Left colon (tissue), 2 donors: Measurements from ENCODE around the gene TNFRSF13B. TPM values are rescaled to one million over a fixed set of nuclear protein-coding genes. Genes with fewer than 3 reads are reported as not detected.
A peak's percentile ranks its signal among the peaks of the same experiment; 100 is the strongest.
"Not testable (repeated sequence)": the region's sequence is repeated elsewhere in the genome, so short reads cannot be mapped to it uniquely, and the experiment has no call there.

ENCODE experiments used
- ATAC-seq: fragments of 200-7000 bp; cut with Tn5 transposase; one replicate; pipeline ENCODE4 v1.9.1; 2020; ENCODE audit warnings: mild to moderate bottlenecking, moderate library complexity
- DNase-seq, 2 donors: peaks; one replicate each; pipeline ENCODE4 v3.0.0-alpha.2; 2020
- intact Hi-C, 2 donors: fragments of 100-400 bp; cut with DNase I in 1 of 2; cut with micrococcal nuclease in 1 of 2; formaldehyde crosslinking; loops; one replicate each; pipeline versions ENCODE4 v1.11.2 to v1.14.0; 2022; cut with DNase I, micrococcal nuclease
- total RNA-seq, 2 donors: library from RNA; stranded (reverse); fragmentation: NEBNext Ultra II Directional; extraction: Animal tissue kit (Norgen Biotek cat#: 25700); gene quantifications; one replicate each; pipeline ENCODE4 v1.2.1, GENCODE V29; 2021
- donor health status: DM: no; HTN: no; CAD: no.
- donor health status: DM: yes; HTN: yes; CAD: no.

TNFRSF13B gene
- total RNA-seq, 2 donors from 2014 or later, result 0.79 to 1.4 TPM

GRCh38 chr17:17008621-17009397 lies 36.9 kb upstream of the TNFRSF13B start:
- peak in 1 of 2 donors; percentile 5 for DNase-seq
- intact Hi-C loops, result loop anchor here in 1 of 2 donors (10.0 kb wide), 1 partner anchor 116 kb away; no protein-coding TSS in a partner anchor
- ATAC-seq, result not testable (repeated sequence)

DNA sequence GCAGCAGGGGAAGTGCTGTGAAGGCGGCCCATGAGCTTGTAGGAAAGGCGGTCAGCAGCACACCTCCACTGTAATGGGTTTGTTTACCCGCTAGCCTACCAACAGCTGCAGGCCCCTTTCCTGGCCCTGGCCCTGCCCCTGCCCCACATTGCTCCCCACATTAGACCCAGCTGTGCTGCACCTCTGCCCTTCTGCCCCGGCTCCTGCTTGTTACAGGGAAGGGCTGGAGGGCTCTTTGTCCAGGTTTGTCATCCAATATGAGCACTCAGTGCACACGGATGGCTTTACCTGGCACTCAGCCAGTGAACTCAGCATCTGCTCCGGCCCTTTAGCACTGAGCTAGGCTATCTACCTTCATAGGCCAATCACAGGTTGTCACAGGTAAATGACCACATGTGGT lies 36.0 kb upstream of the TNFRSF13B start:
- DNase-seq, result peak in 1 of 2 donors; percentile 4
- intact Hi-C loops, result loop anchor here in 1 of 2 donors (10.0 kb wide), 1 partner anchor 117 kb away; no protein-coding TSS in a partner anchor

GRCh38 chr17:17004997-17005614 lies 33.2 kb upstream of the TNFRSF13B start:
- intact Hi-C loops, result loop anchor here in 1 of 2 donors (10.0 kb wide), 1 partner anchor 120 kb away; no protein-coding TSS in a partner anchor
- not testable (repeated sequence) for ATAC-seq
- peak in 1 of 2 donors; percentile 17 for DNase-seq

More for the DNA sequence above, 36.0 kb upstream of the TNFRSF13B start:
- ATAC-seq, result not testable (repeated sequence)

- DNase-seq (no peak), ATAC-seq (no peak)
- intact Hi-C loops, result loop anchor here in 1 of 2 donors (10.0 kb wide), 1 partner anchor 120 kb away; no protein-coding TSS in a partner anchor
These were observed 32.5 kb upstream of the TNFRSF13B start for GRCh38 chr17:17004251-17004996.

- not testable (repeated sequence) for ATAC-seq
- peak in 1 of 2 donors; percentile 21 for DNase-seq
- intact Hi-C loops, result loop anchor here in 1 of 2 donors (10.0 kb wide), 1 partner anchor 122 kb away; no protein-coding TSS in a partner anchor
These were observed 31.1 kb upstream of the TNFRSF13B start for GRCh38 chr17:17002731-17003715.

DNA sequence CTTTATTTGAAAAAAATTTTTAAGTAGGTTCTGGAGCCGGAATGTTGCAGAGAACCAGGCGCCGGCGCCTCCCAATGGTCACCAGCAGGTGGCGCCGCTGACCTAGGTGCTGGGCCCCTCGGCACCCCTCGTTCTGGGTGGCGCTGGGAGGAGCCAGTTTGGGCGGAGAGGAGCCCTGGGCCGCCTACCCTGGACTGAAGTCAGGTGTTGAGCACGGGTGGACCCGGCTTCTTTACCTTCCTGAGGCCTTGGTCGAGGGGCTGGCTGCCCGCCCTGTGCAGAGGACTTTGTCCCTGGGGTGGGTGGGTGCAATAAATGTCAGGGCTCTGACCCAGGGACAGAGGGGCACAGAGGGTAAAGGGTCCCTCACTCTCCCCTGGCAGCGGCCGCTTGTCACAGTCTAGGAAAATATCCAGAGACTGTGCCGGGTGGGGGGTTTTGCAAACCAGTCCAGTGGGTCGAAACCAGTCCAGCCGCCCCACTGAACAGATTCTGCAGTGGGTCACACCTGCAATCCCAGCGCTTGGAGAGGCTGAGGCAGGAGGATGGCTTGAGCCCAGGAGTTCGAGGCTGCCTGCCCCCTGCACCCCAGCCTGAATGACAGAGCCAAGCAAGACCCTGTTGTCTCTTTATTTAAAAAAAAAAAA lies 30.1 kb upstream of the TNFRSF13B start:
- peak; percentile 65 to 87 for DNase-seq
- peak; percentile 94 for ATAC-seq
- intact Hi-C loops, result loop anchor here in 1 of 2 donors (10.0 kb wide), 1 partner anchor 123 kb away; no protein-coding TSS in a partner anchor

- intact Hi-C loops, result loop anchor here in 1 of 2 donors (10.0 kb wide), 1 partner anchor 124 kb away; no protein-coding TSS in a partner anchor
- no peak for DNase-seq
- ATAC-seq, result peak; percentile 2
These were observed 29.3 kb upstream of the TNFRSF13B start for GRCh38 chr17:17001076-17001777.

DNA sequence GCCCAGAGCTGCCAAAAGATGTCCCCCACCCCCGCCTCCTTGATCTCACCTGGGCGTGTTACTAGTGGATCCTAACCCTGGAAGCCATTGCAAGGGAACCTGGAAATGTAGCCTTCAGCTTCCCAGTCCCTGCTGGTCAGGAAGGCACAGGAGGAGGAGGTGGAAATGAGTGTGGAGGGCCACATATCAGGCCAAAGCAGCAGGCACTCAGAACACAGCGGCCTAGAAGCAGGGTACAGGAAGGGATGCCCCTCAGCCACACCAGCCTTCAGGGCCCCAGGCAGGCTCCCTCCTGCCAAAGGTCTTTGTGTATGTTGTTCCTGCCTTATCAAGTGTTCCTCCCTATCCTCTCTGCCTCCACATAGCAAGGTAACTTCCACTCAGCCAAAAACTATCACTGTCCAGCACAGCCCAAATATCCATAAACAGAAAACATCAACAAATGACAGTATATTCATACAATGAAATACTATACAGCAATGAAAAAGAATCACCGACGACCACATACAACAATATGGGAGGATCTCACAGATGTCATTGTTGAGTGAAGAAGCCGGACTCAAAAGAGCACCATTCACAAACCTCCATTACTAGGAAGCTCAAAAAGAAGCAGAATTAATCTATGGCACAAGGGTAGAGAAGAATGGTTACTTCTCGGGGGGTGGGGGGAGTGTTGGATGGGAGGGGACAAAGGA lies 28.2 kb upstream of the TNFRSF13B start:
- no peak for ATAC-seq
- DNase-seq, result no peak
- intact Hi-C loops, result loop anchor here in 1 of 2 donors (10.0 kb wide), 1 partner anchor 125 kb away; no protein-coding TSS in a partner anchor

DNA sequence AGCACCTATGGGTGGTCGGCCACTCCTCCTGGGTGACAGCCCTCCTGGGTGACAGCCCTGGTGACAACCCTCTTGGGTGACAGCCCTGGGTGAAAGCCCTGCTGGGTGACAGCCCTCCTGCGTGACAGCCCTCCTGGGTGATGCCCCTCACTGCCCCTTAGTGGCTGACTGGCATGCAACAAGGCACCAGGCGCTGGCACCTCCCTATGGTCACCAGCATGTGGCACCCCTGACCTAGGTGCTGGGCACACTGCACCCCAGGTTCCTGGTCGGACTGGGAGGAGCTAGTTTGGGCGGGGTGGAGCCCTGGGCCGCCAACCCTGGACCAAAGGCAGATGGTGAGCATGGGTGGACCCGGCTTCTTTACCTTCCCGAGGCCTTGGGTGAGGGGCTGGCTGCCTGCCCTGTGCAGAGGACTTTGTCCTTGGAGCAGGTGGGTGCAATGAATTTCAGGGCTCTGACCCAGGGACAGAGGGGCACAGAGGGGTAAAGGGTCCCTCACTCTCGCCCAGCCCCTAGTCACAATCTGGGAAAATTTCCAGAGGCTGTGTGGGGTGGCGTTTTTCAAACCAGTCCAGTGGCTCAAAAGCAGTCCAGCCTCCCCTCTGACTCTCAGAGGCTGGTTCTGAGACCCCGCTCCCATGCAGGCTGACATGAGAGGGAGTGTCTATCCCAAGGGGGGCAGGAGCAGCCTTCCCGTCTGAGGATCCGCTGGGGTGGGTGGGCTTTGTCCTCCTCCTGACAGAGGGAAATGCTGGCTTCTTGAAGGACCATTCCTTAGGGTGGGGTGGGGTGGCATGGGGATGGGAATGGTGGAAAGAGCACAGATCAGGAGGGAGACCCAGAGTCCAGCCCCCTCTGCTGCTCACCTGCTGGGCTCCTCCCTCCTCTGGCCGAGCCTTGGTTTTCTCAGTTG lies 25.9 kb upstream of the TNFRSF13B start:
- intact Hi-C loops, result no loop called here
- ATAC-seq, result no peak
- no peak for DNase-seq

DNA sequence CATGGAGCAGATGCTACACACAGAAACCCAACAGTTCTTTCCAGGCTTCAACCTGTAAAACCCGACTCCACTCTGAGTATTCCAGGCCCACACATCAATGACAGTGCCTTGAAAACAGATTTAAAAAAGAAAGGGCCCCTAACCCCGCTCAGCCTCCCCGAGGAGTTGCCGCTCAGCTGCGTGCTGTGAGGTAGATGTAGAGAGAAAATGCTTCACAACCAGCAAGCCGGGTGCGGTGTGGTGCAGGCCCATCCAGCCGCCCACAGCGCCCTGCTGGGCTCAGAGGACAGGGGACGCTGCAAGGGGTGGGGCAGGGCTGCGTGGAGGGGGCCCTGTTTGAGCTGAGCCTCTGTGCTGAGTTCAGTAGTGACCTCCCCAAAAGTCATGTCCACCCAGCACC lies 24.8 kb upstream of the TNFRSF13B start:
- DNase-seq, ATAC-seq, intact Hi-C loops: not testable (repeated sequence)

GRCh38 chr17:16995930-16996329 lies 24.0 kb upstream of the TNFRSF13B start:
- intact Hi-C loops, result no loop called here
- DNase-seq (no peak), ATAC-seq (no peak)

- no peak for DNase-seq
- no peak for ATAC-seq
- intact Hi-C loops, result no loop called here
These were observed 22.7 kb upstream of the TNFRSF13B start for GRCh38 chr17:16994631-16995030.

DNA sequence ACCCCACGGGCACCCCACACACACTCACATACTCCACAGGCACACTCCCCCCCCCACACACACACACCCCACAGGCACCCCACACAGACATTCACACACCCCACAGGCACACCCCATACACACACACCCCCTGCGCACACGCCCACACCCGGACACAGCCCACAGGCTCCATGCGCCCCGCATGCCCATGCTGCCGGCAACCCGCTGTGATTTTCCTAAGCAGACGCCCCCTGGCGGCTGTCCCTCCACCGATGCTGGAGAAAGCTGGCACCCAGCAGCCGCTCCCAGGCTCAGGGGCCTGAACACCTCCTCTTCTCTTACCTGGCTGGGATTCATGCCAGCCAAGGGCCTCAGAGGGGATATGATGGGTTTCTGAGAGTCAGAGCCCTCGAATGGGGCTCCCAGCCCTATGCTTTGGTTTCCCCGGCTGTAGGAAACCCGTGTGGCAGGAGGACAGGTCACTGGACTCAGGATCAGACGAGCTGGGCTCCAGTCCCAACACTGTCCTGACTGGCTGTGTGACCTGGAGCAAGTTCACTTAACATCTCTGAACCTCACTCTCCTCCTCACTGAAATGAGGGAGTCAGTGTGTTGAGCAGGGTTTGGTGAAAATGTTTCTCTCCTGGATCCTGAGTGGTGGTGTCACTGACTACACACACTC lies 19.6 kb upstream of the TNFRSF13B start:
- ATAC-seq (peak; percentile 68), DNase-seq (peak; percentile 80 to 97)
- intact Hi-C loops, result no loop called here
